Activated naive CD8-positive, alpha-beta T cell treated with anti-CD3 and anti-CD28 coated beads, Interleukin-2, amount 50 U/mL, for 16 hours (primary cell): ENCODE measurements around the gene CMIP.

ENCODE experiments used
- DNase-seq: peaks from one replicate; pipeline ENCODE4 v3.0.0-alpha.2; 2020; ENCODE audit warnings: low read depth, low spot score

Gene CMIP

DNA sequence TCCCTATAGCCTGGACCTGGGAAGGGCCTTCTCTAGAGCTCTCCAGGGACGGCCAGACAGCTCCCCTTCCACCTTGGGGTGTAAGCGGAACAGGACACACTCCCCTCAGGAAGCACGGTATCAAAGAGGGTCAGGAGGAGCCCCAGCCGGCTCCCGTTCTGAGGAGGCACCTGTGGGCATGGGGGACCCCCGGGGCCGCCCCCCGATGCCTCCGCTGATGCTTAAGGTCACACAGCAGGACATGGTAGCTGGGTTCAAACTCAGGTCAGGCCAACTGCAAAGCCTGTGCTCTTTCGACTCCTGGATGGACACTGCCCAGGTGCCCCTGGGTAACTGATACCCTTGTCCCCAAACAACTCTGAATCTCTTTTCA lies 49.8 kb downstream of the CMIP start:
- DNase-seq, result no peak

DNA sequence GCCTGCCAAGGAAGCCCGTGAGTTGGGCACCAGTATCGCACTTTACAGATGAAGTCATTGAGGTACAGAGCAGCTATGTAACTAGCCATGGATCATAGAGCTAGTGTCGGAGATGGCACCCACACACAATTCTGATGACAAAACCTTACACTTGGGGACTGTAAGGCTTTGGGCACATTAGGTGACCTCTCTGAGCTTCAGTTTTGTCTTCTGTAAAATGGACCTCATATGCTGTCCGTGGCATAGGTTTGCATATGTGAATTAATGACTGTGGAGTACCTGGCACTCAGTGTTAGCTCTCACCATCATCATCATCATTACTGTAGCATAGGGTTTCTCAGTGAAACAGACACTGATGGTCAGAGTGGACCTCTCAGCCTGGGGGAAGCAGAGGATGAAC lies 50.3 kb downstream of the CMIP start:
- no peak for DNase-seq

DNA sequence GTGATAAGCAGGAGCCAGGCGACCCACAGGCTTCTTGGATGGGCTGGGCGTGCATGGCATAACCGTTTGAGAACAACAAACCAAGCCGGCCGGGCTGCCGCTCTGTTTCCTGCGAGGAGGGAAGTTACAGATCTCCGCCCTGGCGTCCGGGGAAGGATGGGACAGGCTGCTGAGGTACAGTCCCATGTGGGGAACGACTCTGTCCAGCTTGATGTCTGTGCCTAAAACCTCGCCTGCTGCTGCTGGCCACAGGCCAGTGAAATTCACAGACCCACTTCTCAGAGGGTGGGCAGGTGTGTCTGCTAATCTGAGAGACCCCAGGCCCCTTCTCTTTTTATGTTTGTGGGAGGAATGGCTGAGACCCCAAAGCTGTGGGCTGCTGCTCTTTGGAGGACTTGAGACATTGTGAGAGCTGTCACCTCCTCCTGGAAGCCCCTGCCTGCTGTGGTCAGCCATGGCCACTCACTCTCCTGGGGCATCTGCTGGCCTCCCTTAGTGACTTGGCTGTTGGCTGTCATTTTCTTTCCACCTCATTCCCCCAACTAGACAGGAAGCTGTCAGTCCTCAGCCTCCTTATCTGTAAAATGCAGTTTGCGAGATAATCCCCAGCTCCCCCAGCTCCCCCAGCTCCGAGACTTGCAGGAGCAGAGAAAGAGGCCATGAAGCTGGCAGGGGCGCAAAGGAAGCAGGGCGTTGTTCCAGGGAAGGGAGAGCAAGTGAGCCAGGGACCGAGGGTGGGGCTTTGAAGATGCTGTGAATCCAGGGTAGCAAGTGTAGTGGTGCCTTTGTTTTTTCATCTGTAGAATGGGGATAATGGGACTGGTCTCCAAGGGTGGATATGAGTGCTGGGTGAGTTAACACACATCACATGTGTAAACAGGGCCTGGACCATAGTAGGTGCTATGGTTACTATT lies 51.0 kb downstream of the CMIP start:
- DNase-seq, result no peak

DNA sequence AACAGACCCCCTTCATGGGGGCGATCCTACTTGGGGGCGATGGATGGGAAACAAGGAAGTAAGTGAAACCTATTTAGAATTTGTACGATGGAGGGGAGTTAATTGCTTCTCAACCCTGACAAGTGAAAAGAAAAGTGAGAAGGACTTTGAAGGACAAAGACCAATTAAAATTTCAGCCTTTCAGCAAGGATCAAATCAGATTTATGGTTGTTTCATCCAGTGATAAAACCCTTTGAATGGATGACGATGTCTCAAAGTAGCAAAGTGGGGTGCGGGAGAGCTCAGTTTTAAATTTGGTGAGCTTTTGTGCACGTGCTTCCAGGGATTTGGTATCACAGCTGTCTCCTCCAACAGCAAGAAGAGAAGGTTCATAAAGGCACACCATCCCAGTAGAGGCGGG lies 51.7 kb downstream of the CMIP start:
- DNase-seq, result no peak

DNA sequence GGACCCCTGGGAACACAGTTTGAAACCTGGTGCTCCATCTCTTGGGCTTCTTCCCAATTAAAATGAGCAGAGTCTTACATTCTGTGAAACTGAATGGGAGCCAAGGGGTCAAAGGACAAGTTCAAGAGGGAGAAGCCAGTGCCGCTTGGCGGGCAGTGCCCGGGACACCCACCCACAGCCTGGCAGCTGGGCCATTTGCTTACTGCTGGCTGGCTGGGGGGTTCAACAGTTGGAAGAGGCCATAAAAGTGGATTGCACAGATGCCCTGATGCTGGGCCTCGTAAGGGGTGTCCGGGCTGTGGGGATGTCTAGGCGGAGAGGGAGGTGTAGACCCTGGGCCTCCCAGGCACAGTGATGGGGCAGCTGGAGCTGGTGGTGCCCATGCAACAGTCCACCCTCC lies 52.1 kb downstream of the CMIP start:
- DNase-seq, result no peak

DNA sequence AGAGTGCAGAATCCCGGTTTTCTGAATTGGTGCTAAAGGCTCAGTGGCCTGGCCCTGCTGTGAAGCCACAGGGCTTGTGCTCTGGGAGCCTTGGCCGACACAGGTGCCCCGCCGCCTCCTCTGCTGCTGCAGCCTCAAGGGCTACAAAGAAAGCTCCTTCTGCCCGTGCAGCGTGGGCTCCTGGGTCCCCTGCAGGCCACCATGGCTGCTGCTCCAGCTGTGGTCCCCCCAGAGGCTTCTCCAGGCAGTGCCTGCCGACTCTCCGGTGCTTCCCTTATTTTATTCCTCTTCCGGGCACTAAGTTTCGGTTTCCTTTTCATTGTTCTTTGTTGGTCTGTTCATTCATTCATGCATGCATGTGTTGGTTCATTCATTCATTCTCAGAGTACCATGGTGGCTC lies 53.1 kb downstream of the CMIP start:
- DNase-seq, result no peak

DNA sequence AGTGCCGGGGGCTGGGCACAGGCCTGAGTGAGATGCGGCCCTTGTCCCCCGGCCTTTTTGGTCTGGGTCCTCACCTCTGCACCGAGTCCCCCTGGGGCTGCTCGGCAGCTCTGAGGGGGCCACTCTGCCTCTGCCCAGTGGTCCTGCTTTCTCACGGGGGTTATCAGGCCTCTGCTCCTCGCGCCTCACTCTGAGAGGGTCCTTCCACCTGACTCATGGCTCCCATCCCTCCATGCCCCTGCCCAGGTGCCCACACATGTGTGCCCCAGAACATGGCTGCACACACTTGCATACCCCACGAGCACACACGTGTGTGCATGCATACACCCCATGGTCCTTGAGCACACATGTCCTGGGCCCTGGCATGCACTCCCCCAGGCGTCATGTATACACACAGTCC lies 53.7 kb downstream of the CMIP start:
- no peak for DNase-seq

DNA sequence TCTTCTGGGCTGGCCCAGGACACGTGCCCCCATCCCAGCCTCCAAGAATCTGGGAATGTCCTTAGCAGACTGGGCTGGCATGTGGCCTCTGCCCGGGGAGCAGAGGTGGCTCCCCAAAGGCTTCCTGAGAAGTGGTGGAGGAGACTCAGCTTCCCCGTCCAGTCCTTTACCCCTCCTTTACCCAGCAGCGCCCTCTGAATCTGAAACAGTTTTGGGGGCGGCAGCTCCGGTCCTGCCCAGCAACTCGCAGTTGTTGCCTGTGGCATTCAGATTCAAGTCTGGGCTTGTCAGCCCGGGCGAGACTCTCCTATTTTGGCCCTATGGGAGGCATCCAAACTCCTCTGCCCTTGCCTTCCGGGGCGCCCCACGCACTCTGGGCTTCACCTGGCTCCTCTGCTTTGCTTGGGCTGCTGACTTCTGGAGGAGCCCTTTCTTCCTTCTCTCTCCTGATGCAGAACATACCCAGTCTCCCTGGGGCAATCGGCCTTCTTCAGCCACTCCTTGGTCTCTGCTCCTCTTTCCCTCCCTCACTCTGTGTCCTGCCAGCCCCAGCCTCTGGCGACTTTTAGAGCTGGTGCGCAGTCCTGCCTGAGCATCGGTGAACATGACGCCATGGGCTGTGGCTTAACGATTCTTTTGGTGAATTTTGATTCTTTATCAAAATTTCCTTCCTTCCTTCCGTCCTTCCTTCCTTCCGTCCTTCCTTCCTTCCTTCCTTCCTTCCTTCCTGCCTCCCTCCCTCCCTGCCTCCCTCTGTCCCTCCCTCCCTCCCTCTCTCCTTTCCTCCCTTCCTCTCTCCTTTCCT lies 55.2 kb downstream of the CMIP start:
- no peak for DNase-seq

DNA sequence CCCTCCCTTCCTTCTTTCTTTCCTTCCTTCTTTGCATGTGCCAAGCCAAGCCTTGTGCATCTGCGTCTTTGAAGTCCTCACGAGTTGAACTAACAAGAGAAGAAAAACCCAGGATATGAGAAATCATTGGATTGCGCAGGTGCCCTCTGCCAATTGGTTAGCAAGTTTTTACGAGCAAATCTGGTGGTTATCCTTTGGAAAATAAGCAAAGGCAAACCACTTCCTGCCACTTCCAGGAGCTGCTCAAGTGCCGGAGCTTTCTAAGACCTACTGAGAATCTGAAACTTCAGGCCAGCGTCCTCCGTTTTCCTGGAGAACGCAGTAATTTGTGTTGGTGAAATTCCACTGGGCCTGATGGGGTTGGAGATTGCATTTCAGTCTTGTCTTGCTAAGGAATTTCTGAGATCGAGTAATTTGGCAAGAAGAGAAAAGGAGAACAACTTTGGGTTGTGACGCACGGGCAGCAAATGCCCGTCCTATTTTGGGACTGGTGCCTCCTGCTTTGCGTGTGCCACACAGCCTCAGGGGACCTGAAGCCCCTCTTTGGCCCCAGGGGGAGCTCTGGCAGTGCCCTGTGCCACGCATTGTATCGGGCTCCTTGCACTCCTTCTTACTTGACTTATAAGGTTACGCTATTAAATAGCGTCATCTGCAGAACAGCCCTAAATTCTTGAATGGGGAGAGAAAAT lies 56.4 kb downstream of the CMIP start:
- DNase-seq, result no peak

DNA sequence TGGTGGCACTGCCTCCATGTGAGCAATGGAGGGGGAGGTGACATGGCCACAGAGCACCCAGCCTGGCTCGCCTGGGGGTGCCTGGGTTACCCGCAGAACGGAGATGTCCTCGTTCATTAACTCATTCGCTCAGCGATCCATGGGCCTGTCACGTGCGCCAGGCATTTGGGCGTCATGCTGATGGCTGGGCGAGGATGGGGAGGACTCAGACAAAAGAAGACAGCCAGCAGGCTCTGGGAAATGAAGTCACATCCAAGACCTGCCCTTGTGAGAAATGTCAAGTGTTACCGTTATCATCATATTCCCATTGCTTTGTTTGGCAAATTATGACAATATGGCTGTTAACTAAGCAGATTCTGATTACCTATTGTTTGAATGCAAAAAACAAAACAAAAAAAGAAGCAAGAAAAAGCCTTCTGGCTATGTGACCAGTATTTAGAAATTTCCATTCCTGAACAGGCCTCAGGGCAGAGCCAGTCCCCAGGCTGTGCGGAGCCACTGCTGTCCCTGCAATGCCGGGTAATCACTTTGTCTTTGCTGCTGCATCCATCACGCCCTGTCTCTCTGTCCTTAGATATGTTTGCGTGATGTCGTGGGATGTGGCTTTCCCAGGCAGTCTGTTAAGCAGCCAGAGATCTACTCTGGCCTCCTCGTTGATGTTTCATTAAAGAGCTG lies 57.9 kb downstream of the CMIP start:
- no peak for DNase-seq

DNA sequence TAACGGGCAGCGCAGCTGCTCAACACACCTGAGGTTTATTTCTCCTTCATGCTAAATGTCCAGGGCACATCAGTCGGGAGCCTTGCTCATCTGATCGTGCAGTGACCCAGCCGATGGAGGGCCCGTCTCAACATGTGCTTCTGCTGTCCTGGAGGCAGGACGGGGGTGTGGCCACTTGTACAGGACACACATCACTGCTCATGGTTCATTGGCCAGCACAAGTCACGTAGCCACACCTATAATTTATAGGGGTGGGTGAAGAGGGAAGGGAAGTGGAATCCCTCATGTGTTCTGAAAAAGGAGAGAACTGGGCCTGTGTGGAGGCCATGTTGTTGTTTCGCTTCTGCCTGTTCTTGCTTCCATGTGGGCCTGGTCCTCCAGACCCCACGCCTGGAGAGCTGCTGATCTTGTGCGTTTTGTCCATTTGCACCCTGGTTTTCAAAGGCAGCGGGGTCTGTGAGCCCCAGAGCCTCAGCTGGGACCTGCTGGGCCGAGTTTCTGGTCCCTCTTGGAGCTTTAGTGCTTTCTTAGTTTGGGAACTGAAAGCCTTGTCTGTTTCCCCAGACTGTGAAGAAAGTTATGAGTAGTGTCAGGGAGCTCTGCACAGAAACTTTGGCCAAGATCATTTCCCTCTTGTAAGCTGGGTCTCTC lies 60.5 kb downstream of the CMIP start:
- DNase-seq, result no peak

DNA sequence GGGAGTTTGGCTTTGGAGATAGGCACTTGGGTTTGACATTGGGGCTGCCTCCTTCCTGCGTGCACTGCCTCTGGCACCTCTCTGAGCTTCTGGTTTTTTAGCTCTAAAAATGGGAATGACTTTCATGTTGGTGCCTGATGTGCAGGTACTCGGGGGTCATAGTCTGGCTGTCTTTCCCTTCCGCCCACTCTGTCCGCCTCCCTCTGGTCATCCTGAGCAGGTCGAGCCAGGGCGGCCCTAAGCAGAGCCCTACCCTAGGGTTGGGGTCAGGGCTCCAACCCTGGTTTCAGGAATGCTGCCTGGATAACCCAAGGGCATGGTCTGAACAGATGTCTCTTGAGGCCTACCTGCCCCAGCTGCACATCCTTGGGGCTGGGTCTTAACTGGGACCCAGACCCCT lies 64.8 kb downstream of the CMIP start:
- DNase-seq, result no peak

DNA sequence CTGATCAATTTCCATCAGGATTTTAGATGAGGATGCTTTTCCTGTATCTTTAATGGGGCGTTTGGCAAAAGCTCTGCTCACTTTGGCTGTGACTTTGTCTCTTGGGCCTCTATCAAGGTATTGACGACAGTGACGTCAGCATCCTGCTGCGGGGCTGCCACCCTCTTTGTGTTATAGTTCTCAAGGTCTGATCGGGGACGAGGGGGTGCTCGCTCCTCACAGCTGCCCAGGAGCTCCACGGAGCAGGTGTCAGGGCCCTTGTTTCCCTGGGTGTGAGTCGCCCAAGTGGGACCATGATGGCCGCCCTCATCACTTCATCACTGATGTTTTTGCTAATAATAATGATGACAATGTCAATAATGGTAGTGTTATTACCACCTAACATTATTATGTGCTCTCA lies 65.4 kb downstream of the CMIP start:
- DNase-seq, result no peak

DNA sequence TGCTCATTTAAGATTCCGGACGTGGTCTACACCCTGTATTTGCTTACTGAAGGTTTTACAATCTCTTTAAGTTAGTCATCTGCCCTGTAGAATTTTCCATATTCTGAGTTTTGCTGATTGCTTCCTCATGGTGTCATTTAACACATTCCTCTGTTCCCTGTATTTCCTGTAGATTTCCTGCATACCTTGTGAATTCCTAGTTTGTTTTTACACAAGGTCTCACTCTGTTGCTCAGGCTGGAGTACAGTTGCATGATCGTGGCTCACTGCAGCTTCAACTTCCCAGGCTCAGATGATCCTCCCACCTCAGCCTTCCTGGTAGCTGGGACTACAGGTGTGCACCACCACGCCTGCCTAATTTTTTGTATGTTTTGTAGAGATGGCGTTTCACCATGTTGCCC lies 66.8 kb downstream of the CMIP start:
- DNase-seq, result no peak

DNA sequence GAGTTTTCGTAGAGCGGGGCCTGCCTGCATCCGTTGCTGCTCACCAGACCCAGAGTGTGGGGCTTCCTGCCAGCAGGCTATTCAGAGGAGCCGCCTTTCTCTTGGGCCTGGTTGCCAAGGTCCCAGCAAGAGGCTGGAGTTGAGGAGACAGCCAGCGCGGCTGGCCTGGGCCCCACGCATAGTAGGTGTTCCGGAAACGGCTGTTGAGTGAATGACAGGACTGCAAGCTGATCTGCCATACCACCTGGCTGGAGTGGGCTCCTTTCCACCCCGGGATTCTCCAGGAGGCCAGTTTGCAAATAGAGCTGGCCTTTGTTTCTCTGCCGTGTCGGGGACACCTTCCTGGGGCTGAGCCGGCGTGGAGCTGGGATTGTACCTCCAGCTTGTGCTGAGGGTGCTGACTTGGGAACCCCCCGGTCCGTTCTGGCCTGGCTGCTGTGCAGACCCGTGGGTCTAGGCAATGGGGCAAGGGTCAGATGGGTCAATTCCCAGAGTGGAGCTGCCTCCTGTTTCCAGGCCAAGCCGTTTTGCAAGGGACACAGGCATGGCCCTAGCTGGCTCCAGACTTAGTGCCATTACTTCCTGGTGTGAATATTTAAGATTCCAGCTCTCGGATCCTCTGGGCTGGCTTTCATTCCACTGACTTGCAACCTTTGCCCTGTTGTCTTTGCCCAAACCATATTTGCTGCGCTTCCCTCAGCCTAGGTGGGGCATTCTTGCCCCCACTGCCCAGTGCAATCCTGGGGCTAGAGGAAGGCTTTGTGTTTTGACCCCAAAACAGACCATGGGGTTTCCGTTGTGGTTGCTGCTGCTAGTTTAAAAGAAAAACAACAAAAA lies 68.8 kb downstream of the CMIP start:
- DNase-seq, result no peak

DNA sequence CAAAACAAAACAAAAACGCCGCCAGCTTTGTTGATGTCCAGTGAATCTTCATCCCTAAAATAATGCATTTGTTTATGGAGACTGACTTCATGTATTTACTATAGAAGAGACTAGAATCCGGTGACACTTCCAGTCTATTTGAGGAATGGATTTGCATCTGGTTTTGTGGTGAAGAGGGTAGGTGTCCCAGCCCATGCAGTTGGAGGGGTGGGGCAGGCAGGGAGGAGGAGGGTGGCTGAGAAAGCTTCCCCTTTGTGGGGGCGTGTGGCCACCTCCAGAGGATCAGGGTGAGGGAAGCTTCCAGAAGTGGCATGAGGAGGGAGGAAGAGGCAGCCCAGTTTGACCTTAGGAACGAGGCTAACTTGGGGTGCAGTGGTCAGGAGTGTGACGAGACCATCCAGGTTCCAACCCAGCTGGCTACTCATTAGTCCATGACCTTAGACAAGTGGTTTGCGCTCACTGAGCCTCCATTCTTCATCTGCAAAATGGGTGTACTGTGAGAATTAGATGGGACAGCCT lies 69.5 kb downstream of the CMIP start:
- DNase-seq, result no peak

DNA sequence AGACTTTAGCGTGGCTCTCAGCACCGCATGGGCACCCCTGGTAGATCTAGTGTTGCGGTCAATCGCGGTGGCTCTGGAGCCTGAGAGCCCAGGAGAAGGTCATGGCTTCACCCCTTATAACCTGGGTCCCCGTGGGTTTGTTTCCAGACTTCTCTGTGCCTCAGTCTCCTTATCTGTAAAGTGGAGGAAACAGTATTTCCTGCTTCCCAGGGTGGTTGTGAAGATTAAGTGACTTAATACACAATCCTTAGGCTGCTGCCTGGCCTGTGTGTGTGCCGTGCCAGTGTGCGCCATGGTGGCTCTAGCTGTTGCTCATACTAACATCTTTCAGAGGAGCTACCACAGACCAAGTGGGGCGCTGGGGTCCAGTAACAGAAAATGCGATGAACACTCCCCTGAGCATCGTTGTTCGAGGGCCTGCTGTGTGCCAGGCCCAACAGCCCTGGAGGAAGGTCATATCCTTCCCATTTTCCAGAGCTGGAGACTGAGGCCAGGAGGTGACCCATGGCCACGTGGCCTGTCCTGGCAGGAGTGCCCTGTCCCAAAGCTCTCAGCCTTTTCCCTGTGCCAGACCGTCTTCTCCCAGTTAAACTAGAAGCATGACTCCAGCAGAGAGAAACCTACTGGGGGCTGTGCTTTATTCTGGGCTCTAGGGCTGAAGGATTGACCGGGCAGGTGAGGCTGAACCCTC lies 70.1 kb downstream of the CMIP start:
- DNase-seq, result no peak

DNA sequence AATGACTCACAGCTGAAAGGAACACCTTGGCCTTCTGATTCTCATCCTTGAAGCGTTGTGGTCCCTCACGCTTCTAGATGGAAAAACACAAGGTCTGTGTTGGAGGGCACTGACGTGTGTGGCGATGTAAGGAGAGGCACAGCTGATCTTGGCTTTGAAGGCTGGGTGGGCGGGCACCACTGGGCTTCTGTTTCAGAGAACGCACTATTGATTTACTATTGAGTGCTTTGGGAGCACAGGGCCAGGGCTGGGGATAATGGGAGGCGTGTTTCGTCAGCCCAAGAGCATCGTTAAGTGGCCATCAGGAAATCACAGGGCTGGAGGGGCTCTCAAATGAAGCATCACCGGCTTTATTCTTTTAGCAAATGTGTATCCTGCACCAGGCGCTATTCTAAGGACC lies 70.7 kb downstream of the CMIP start:
- DNase-seq, result no peak

DNA sequence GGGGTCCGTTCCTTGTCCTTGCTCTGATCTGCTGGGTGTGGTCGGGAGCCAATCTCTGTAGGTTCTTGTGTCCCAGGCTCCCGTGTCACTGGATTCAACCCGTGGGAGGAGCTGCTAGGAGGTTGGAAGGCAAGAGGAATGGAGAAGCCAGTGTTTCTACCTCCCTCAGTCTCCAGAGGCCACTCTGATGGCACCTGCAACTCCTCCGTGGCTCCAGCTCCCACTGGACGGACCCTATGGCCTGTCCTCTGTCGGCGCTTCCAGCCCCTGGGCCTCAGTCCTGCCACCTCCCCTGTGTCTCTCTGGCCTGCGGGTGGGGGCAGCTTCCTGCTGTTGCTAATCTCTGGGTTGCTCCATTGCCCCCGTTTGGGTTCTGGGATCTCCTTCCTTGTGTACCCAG lies 71.1 kb downstream of the CMIP start:
- DNase-seq, result no peak
